ENCODE results near the gene HAVCR2.

HAVCR2 gene

GRCh38 chr5:157076558-157076957, 32.3 kb downstream of the HAVCR2 start:
- Histone ChIP-seq H3K9me3 (ENCODE audit: control insufficient read depth, insufficient read depth, low read depth, low read length) (no peaks in the 10 kb centered on the region), H3K4me1 (ENCODE audit: control insufficient read depth, insufficient read depth, low read length) (peaks cover 2% of the 10 kb centered on the region; the same call in 1 of the 2 replicates), H3K36me3 (ENCODE audit: control insufficient read depth in 2 of 2, insufficient read depth in 1 of 2, low read length in 2 of 2) (no peaks in the 10 kb centered on the region), H3K27ac (ENCODE audit: extremely low read depth, low read depth, low read length) (no peak overlapping the region), H3K4me3 (ENCODE audit: low read depth, low read length) (no peak overlapping the region)
- no peak for TF ChIP-seq ZNF48 (tag by site-specific recombination; IDR thresholded peaks at IDR 0.05)
- TF ChIP-seq, protein P1, sequence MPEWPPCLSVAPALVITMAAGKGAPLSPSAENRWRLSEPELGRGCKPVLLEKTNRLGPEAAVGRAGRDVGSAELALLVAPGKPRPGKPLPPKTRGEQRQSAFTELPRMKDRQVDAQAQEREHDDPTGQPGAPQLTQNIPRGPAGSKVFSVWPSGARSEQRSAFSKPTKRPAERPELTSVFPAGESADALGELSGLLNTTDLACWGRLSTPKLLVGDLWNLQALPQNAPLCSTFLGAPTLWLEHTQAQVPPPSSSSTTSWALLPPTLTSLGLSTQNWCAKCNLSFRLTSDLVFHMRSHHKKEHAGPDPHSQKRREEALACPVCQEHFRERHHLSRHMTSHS (tag by site-specific recombination; IDR thresholded peaks at IDR 0.05): no peak
- TF ChIP-seq ZNF184 (tag by site-specific recombination; IDR thresholded peaks at IDR 0.05): no peak
- no peak for TF ChIP-seq ZNF157 (tag by site-specific recombination; IDR thresholded peaks at IDR 0.05)
- TF ChIP-seq BCL11A (tag by site-specific recombination; IDR thresholded peaks at IDR 0.05; ENCODE audit: low read depth): no peak
- no peak for TF ChIP-seq ZBTB17 (tag by site-specific recombination; IDR thresholded peaks at IDR 0.05)
- TF ChIP-seq ZNF585B (tag by site-specific recombination; IDR thresholded peaks at IDR 0.05): no peak
- no peak for TF ChIP-seq FEZF1 (tag by site-specific recombination; IDR thresholded peaks at IDR 0.05)
- TF ChIP-seq, protein P2, sequence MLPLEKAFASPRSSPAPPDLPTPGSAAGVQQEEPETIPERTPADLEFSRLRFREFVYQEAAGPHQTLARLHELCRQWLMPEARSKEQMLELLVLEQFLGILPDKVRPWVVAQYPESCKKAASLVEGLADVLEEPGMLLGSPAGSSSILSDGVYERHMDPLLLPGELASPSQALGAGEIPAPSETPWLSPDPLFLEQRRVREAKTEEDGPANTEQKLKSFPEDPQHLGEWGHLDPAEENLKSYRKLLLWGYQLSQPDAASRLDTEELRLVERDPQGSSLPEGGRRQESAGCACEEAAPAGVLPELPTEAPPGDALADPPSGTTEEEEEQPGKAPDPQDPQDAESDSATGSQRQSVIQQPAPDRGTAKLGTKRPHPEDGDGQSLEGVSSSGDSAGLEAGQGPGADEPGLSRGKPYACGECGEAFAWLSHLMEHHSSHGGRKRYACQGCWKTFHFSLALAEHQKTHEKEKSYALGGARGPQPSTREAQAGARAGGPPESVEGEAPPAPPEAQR (tag by site-specific recombination; IDR thresholded peaks at IDR 0.05): no peak
- CTCF ChIA-PET: interaction anchor here (0.5 to 0.7 kb wide), 3 partner anchors 10 to 289 kb away, joined by 3 to 5 read pairs (median 3); no protein-coding TSS in a partner anchor
- POLR2A ChIA-PET: interaction anchor here (0.6 kb wide), 1 partner anchor 58 kb away, joined by 3 read pairs; no protein-coding TSS in a partner anchor

DNA sequence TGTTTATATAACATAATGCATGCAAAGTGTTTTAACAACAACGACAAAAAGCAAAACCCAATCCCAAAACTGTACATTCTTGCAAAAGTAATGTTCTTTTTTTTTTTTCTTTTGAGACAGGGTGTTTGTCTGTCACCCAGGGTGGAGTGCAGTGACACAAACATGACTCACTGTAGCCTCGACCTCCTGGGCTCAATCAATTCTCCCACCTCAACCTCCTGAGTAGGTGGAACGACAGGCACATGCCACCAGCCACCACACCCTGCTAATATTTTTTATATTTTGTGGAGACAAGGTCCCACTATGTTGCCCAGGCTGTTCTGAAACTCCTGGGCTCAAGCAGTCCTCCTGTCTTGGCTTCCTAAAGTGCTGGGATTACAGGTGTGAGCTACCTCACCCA, 36.3 kb downstream of the HAVCR2 start:
- Histone ChIP-seq H3K4me3 (ENCODE audit: low read depth, low read length) (no peak overlapping the region), H3K9me3 (ENCODE audit: control insufficient read depth, insufficient read depth, low read depth, low read length) (no peaks in the 10 kb centered on the region), H3K36me3 (ENCODE audit: control insufficient read depth in 2 of 2, insufficient read depth in 1 of 2, low read length in 2 of 2) (no peaks in the 10 kb centered on the region), H3K4me1 (ENCODE audit: control insufficient read depth, insufficient read depth, low read length) (peaks cover 2% of the 10 kb centered on the region; the same call in 1 of the 2 replicates), H3K27ac (ENCODE audit: extremely low read depth, low read depth, low read length) (no peak overlapping the region)
- POLR2A ChIA-PET: no interaction called here
- TF ChIP-seq ZNF791 (tag by site-specific recombination; IDR thresholded peaks at IDR 0.05) (no peak), ZNF571 (tag by site-specific recombination; IDR thresholded peaks at IDR 0.05) (no peak), ZNF221 (tag by site-specific recombination; IDR thresholded peaks at IDR 0.05; ENCODE audit: borderline replicate concordance) (no peak), KLF10 (tag by site-specific recombination; IDR thresholded peaks at IDR 0.05) (no peak), HIC1 (tag by site-specific recombination; IDR thresholded peaks at IDR 0.05) (no peak), PBX3 (CRISPR knock-in tag; IDR thresholded peaks at IDR 0.05) (no peak)
- CTCF ChIA-PET: no interaction called here

- no peak for TF ChIP-seq KLF8 (tag by site-specific recombination; IDR thresholded peaks at IDR 0.05)
- no peak for TF ChIP-seq ZNF48 (tag by site-specific recombination; IDR thresholded peaks at IDR 0.05)
- TF ChIP-seq ZFP41 (tag by site-specific recombination; IDR thresholded peaks at IDR 0.05; ENCODE audit: borderline replicate concordance): no peak
- TF ChIP-seq ZNF777 (tag by site-specific recombination; IDR thresholded peaks at IDR 0.05; ENCODE audit: borderline replicate concordance): no peak
- TF ChIP-seq HOXD13 (CRISPR knock-in tag; IDR thresholded peaks at IDR 0.05; ENCODE audit: borderline replicate concordance): no peak
- TF ChIP-seq YY1 (tag by site-specific recombination; IDR thresholded peaks at IDR 0.05): no peak
- TF ChIP-seq ZNF473 (tag by site-specific recombination; IDR thresholded peaks at IDR 0.05): no peak
- TF ChIP-seq ZNF350 (tag by site-specific recombination; IDR thresholded peaks at IDR 0.05): no peak
- TF ChIP-seq ZNF660 (tag by site-specific recombination; IDR thresholded peaks at IDR 0.05): no peak
- TF ChIP-seq SP2 (tag by site-specific recombination; IDR thresholded peaks at IDR 0.05): no peak
- TF ChIP-seq REPIN1 (tag by site-specific recombination; IDR thresholded peaks at IDR 0.05; ENCODE audit: low read depth): no peak
- Histone ChIP-seq H3K4me1 (ENCODE audit: control insufficient read depth, insufficient read depth, low read length) (no peaks in the 10 kb centered on the region), H3K36me3 (ENCODE audit: control insufficient read depth in 2 of 2, insufficient read depth in 1 of 2, low read length in 2 of 2) (no peaks in the 10 kb centered on the region), H3K4me3 (ENCODE audit: low read depth, low read length) (no peak overlapping the region), H3K9me3 (ENCODE audit: control insufficient read depth, insufficient read depth, low read depth, low read length) (no peaks in the 10 kb centered on the region), H3K27ac (ENCODE audit: extremely low read depth, low read depth, low read length) (no peak overlapping the region)
- ChIA-PET POLR2A (no interaction called here), CTCF (interaction anchor here (0.6 kb wide), 1 partner anchor 1124 kb away, joined by 4 read pairs; no protein-coding TSS in a partner anchor)
These were observed 38.9 kb downstream of the HAVCR2 start for GRCh38 chr5:157069949-157070348.

All from HEK293 (cell line).